Liver (tissue), 9 donors: ENCODE measurements around the gene ATP10B. TPM values are rescaled to one million over a fixed set of nuclear protein-coding genes. Genes with fewer than 3 reads are reported as not detected.

Experiments
- DNase-seq: peaks from one replicate; pipeline ENCODE4 v3.0.0-alpha.2; 2017; ENCODE audit warnings: low spot score
- H3K27ac ChIP-seq, 2 donors: one replicate each; pipeline ENCODE4 v1.7.0; 2013; ENCODE audit warnings: inconsistent platforms in 2 of 2, low read length in 2 of 2, control low read depth in 1 of 2, low read depth in 1 of 2, mild to moderate bottlenecking in 1 of 2
- H3K27me3 ChIP-seq, 4 donors: one replicate each; pipeline versions ENCODE4 v1.6.1 to v1.7.0; 2013; ENCODE audit warnings: low read length in 3 of 4, inconsistent platforms in 1 of 4, mild to moderate bottlenecking in 1 of 4, moderate library complexity in 1 of 4; ENCODE audit not compliant: control insufficient read depth in 4 of 4, insufficient read depth in 4 of 4
- H3K36me3 ChIP-seq, 4 donors: one replicate each; pipeline versions ENCODE4 v1.6.1 to v1.7.0; 2013; ENCODE audit warnings: low read length in 3 of 4, mild to moderate bottlenecking in 3 of 4, low read depth in 1 of 4, moderate library complexity in 1 of 4; ENCODE audit not compliant: control insufficient read depth in 4 of 4, insufficient read depth in 3 of 4
- H3K4me1 ChIP-seq, 4 donors: one replicate each; pipeline versions ENCODE4 v1.6.1 to v1.7.0; 2013; ENCODE audit warnings: low read length in 3 of 4, mild to moderate bottlenecking in 3 of 4, moderate library complexity in 1 of 4; ENCODE audit not compliant: control insufficient read depth in 4 of 4, insufficient read depth in 4 of 4
- H3K4me3 ChIP-seq, 3 donors: one replicate each; pipeline versions ENCODE4 v1.6.1 to v1.7.0; 2013; ENCODE audit warnings: low read length in 3 of 3, control low read depth in 1 of 3, low read depth in 1 of 3, mild to moderate bottlenecking in 1 of 3
- H3K9ac ChIP-seq, 2 donors: one replicate each; pipeline ENCODE4 v1.7.0; 2013; ENCODE audit warnings: low read length in 2 of 2, mild to moderate bottlenecking in 2 of 2, moderate library complexity in 2 of 2, control low read depth in 1 of 2, low read depth in 1 of 2
- H3K9me3 ChIP-seq, 4 donors: one replicate each; pipeline versions ENCODE4 v1.6.1 to v1.7.0; 2013; ENCODE audit warnings: low read length in 3 of 4; ENCODE audit not compliant: control insufficient read depth in 4 of 4
- EGR1 ChIP-seq, 2 donors: IDR thresholded peaks; 2 replicates each; pipeline ENCODE4 v1.6.1; 2016 to 2018; ENCODE audit warnings: antibody characterized with exemption in 2 of 2, low read depth in 2 of 2
- FOXA1 ChIP-seq: IDR thresholded peaks from 2 replicates; pipeline ENCODE4 v1.6.1; 2016; ENCODE audit warnings: antibody characterized with exemption
- FOXA2 ChIP-seq: IDR thresholded peaks from 2 replicates; pipeline ENCODE4 v1.6.1; 2016; ENCODE audit warnings: antibody characterized with exemption
- GABPA ChIP-seq, 2 donors: IDR thresholded peaks in 1 of 2; conservative IDR thresholded peaks in 1 of 2; 2 replicates each; pipeline ENCODE4 v1.6.1; 2016; ENCODE audit warnings: antibody characterized with exemption in 2 of 2, mild to moderate bottlenecking in 1 of 2, moderate library complexity in 1 of 2
- HNF4A ChIP-seq, 2 donors: conservative IDR thresholded peaks; 2 replicates each; pipeline ENCODE4 v1.6.1; 2016; ENCODE audit warnings: antibody characterized with exemption in 2 of 2, mild to moderate bottlenecking in 2 of 2
- HNF4G ChIP-seq: IDR thresholded peaks from 2 replicates; pipeline ENCODE4 v1.6.1; 2016; ENCODE audit warnings: antibody characterized with exemption
- JUND ChIP-seq, 2 donors: IDR thresholded peaks; 2 replicates each; pipeline ENCODE4 v1.6.1; 2016; ENCODE audit warnings: antibody characterized with exemption in 2 of 2
- MAX ChIP-seq: IDR thresholded peaks from 2 replicates; pipeline ENCODE4 v1.6.1; 2016; ENCODE audit warnings: antibody characterized with exemption
- NR2F2 ChIP-seq: IDR thresholded peaks from 2 replicates; pipeline ENCODE4 v1.6.1; 2016; ENCODE audit warnings: antibody characterized with exemption
- RAD21 ChIP-seq, 2 donors: IDR thresholded peaks; 2 replicates each; pipeline ENCODE4 v1.6.1; 2016; ENCODE audit warnings: antibody characterized with exemption in 2 of 2, mild to moderate bottlenecking in 2 of 2
- REST ChIP-seq: IDR thresholded peaks from 2 replicates; pipeline ENCODE4 v1.6.1; 2016; ENCODE audit warnings: antibody characterized with exemption, mild to moderate bottlenecking
- RXRA ChIP-seq, 2 donors: IDR thresholded peaks; 2 replicates each; pipeline ENCODE4 v1.6.1; 2017 to 2018; ENCODE audit warnings: antibody characterized with exemption in 2 of 2, mild to moderate bottlenecking in 1 of 2
- SP1 ChIP-seq: IDR thresholded peaks from 2 replicates; pipeline ENCODE4 v1.6.1; 2018; ENCODE audit warnings: antibody characterized with exemption, mild to moderate bottlenecking
- TAF1 ChIP-seq: conservative IDR thresholded peaks from 2 replicates; pipeline ENCODE4 v1.6.1; 2016; ENCODE audit warnings: antibody characterized with exemption, mild to moderate bottlenecking
- YY1 ChIP-seq: IDR thresholded peaks from 2 replicates; pipeline ENCODE4 v1.6.1; 2016; ENCODE audit warnings: antibody characterized with exemption, mild to moderate bottlenecking
- whole genome bisulfite sequencing: extraction: QIAGEN DNeasy Blood & Tissue Kit; methylation state at CpG from one replicate; pipeline ENCODE4 v1.1.7; 2013; 5-methylcytosine and 5-hydroxymethylcytosine counted together
- polyA plus RNA-seq, 2 donors: library from polyadenylated mRNA; stranded (reverse) in 1 of 2; unstranded in 1 of 2; fragments of 200-250 nt in 1 of 2; fragments of >200 nt in 1 of 2; fragmentation: Nextera tagmentation in 1 of 2; extraction: Ambion mirVana in 1 of 2; gene quantifications; one replicate each; pipeline versions ENCODE4 v1.2.1 to v1.2.3, GENCODE V29; 2013 to 2015
- total RNA-seq, 2 donors: library from RNA; depleted of rRNA; stranded (reverse); fragments of >200 nt; gene quantifications; one replicate each; pipeline ENCODE4 v1.2.3, GENCODE V29; 2014
- TF ChIP-seq, protein P1 (sequence below): fragments of 150-350 bp; IDR thresholded peaks from 2 replicates; pipeline ENCODE4 v1.5.1; 2017; ENCODE audit warnings: improper control_type of control experiment, low read depth, low read length; ENCODE audit not compliant: missing input control
- TF ChIP-seq, protein P2 (sequence below): IDR thresholded peaks from 2 replicates; pipeline ENCODE4 v1.6.1; 2016; ENCODE audit warnings: antibody characterized with exemption
- TF ChIP-seq, protein P3 (sequence below): IDR thresholded peaks from 2 replicates; pipeline ENCODE4 v1.6.1; 2016; ENCODE audit warnings: antibody characterized with exemption
- donor health status: healthy.
- donor health status: healthy.
- donor health status: healthy.
- donor health status: healthy.
- donor health status: healthy.

Gene ATP10B
- total and polyA plus RNA-seq, 4 donors = 0.05 to 0.67 (median 0.05) TPM; not detected in 1

DNA sequence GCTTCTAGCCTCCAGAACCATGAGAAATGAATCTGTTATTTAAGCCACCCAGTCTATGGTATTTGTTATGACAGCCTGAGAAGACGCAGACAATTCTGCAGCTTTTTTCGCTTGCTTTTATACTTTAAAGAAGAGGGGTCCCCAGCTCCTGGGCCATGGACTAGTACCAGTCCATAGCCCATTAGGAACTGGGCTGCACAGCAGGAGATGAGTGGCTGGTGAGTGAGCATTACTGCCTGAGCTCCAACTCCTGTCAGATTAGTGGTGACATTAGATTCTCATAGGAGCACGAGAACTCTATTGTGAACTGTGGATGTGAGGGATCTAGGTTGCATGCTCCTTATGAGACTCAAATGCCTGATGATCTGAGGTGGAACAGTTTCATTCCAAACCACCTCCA, 278.7 kb downstream of the ATP10B start (continued):
- TF ChIP-seq, protein P1, sequence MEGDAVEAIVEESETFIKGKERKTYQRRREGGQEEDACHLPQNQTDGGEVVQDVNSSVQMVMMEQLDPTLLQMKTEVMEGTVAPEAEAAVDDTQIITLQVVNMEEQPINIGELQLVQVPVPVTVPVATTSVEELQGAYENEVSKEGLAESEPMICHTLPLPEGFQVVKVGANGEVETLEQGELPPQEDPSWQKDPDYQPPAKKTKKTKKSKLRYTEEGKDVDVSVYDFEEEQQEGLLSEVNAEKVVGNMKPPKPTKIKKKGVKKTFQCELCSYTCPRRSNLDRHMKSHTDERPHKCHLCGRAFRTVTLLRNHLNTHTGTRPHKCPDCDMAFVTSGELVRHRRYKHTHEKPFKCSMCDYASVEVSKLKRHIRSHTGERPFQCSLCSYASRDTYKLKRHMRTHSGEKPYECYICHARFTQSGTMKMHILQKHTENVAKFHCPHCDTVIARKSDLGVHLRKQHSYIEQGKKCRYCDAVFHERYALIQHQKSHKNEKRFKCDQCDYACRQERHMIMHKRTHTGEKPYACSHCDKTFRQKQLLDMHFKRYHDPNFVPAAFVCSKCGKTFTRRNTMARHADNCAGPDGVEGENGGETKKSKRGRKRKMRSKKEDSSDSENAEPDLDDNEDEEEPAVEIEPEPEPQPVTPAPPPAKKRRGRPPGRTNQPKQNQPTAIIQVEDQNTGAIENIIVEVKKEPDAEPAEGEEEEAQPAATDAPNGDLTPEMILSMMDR = no peak

DNA sequence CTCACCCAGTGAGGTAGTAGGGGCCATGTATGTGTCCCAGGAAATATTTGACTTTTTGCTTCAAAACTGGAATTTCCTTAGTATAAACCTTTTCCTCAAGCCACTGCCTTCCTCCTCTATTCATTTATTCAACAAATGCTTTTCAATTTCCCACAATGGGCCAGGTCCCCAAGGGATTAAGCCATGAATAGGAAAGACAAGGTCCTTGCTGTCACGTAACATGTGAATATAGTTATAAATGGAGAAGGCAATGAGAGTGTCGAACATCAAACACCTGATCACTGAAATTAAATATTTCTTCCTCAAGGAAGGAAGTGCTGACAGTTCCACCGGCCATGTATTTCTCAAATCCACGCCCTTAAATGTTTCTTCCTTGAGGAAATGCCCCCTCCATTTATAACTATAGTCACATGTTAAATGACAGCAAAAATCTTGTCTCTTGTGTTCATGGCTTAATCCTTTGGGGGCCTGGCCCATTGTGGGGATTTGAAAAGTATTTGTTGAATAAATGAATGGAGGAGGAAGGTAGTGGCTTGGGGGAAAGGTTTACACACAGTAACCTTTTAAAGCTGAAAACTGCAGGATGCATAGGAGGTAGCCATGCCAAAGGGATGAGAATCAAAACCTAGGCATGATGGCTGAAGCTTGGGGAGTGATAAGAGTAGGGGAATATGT, 284.8 kb downstream of the ATP10B start:
- Histone ChIP-seq H3K27me3 (no peaks in the 10 kb centered on the region), H3K27ac (no peak overlapping the region), H3K9ac (no peak overlapping the region), H3K4me3 (no peak overlapping the region), H3K4me1 (no peaks in the 10 kb centered on the region), H3K36me3 (no peaks in the 10 kb centered on the region), H3K9me3 (no peaks in the 10 kb centered on the region)
- no peak for DNase-seq
- TF ChIP-seq JUND (IDR thresholded peaks at IDR 0.05) (no peak), NR2F2 (no peak), HNF4G (no peak), GABPA (IDR thresholded peaks at IDR 0.05 in 1 of 2, conservative IDR thresholded peaks at IDR 0.05 in 1 of 2) (no peak), MAX (no peak), YY1 (no peak), RAD21 (IDR thresholded peaks at IDR 0.05) (no peak), RXRA (IDR thresholded peaks at IDR 0.05) (no peak), HNF4A (conservative IDR thresholded peaks at IDR 0.05) (no peak), TAF1 (no peak), FOXA2 (no peak), FOXA1 (no peak), EGR1 (IDR thresholded peaks at IDR 0.05; ENCODE audit: low read depth in 2 of 2) (no peak), SP1 (no peak), REST (no peak)
- TF ChIP-seq, protein P2, sequence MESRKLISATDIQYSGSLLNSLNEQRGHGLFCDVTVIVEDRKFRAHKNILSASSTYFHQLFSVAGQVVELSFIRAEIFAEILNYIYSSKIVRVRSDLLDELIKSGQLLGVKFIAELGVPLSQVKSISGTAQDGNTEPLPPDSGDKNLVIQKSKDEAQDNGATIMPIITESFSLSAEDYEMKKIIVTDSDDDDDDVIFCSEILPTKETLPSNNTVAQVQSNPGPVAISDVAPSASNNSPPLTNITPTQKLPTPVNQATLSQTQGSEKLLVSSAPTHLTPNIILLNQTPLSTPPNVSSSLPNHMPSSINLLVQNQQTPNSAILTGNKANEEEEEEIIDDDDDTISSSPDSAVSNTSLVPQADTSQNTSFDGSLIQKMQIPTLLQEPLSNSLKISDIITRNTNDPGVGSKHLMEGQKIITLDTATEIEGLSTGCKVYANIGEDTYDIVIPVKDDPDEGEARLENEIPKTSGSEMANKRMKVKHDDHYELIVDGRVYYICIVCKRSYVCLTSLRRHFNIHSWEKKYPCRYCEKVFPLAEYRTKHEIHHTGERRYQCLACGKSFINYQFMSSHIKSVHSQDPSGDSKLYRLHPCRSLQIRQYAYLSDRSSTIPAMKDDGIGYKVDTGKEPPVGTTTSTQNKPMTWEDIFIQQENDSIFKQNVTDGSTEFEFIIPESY = no peak
- TF ChIP-seq, protein P3, sequence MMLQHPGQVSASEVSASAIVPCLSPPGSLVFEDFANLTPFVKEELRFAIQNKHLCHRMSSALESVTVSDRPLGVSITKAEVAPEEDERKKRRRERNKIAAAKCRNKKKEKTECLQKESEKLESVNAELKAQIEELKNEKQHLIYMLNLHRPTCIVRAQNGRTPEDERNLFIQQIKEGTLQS = no peak
- TF ChIP-seq, protein P1 = no peak
- 80% methylated on average over 4 of the region's 4 CpGs for WGBS
